Activated B cell treated with CpG ODN at 0.5 μM for 24 hours (primary cell): ENCODE results near the gene DNASE1L3. TPM values are rescaled to one million over a fixed set of nuclear protein-coding genes. Genes with fewer than 3 reads are reported as not detected.
"Not testable (repeated sequence)": the region's sequence is repeated elsewhere in the genome, so short reads cannot be mapped to it uniquely, and the experiment has no call there.

ENCODE experiments used
- ATAC-seq: fragments of 200-7000 bp; cut with Tn5 transposase; one replicate; pipeline ENCODE4 v1.10.0; 2021; ENCODE audit warnings: low read depth, mild to moderate bottlenecking, moderate library complexity
- CTCF ChIA-PET: fragments of 350-600 bp; sonication (Branson Sonifier 250); formaldehyde crosslinking; loops from one replicate; lab custom pipeline; 2021; ENCODE audit warnings: antibody characterized with exemption; lab: Charles Lee
- POLR2A ChIA-PET: fragments of 350-600 bp; sonication (Branson Sonifier 250); formaldehyde crosslinking; loops from one replicate; lab custom pipeline; 2021; ENCODE audit warnings: antibody characterized with exemption; lab: Charles Lee
- DNase-seq: peaks from one replicate; pipeline ENCODE4 v3.0.0; 2022
- H3K27ac Mint-ChIP-seq: one replicate; pipeline ENCODE4 v1.8.0; 2020; ENCODE audit warnings: mixed read lengths
- H3K27me3 Mint-ChIP-seq: one replicate; pipeline ENCODE4 v1.8.0; 2021; ENCODE audit warnings: mixed read lengths
- H3K36me3 Mint-ChIP-seq: one replicate; pipeline ENCODE4 v1.8.0; 2021; ENCODE audit warnings: low read depth, mixed read lengths
- H3K4me1 Mint-ChIP-seq: one replicate; pipeline ENCODE4 v1.8.0; 2021; ENCODE audit warnings: mixed read lengths
- H3K4me3 Mint-ChIP-seq: one replicate; pipeline ENCODE4 v1.8.0; 2020; ENCODE audit warnings: mild to moderate bottlenecking, mixed read lengths
- H3K9me3 Mint-ChIP-seq: one replicate; pipeline ENCODE4 v1.8.0; 2020; ENCODE audit warnings: mixed read lengths
- CTCF ChIP-seq: fragments of 200-600 bp; IDR thresholded peaks from one replicate; pipeline ENCODE4 v1.8.0; 2022; ENCODE audit warnings: antibody characterized with exemption, mild to moderate bottlenecking
- intact Hi-C: fragments of 100-400 bp; cut with micrococcal nuclease; formaldehyde crosslinking; loops from one replicate; pipeline ENCODE4 v1.15.1; 2024
- total RNA-seq: library from RNA; stranded (reverse); gene quantifications from 2 replicates; pipeline ENCODE4 v1.2.3, GENCODE V29; 2022

DNASE1L3 gene
- total RNA-seq, 1 donor from 2014 or later: 8.1 TPM

- POLR2A ChIA-PET: no interaction called here
- H3K27ac Mint-ChIP-seq: no peak overlapping the region
- H3K4me3 Mint-ChIP-seq: no peak overlapping the region
- H3K4me1 Mint-ChIP-seq: peaks cover 50% of the 10 kb centered on the region
- CTCF ChIA-PET: no interaction called here
- ATAC-seq (no peak), DNase-seq (no peak)
- H3K36me3 Mint-ChIP-seq: peaks cover 12% of the 10 kb centered on the region
- no peak for TF ChIP-seq CTCF
- H3K27me3 Mint-ChIP-seq: no peaks in the 10 kb centered on the region
- H3K9me3 Mint-ChIP-seq: no peaks in the 10 kb centered on the region
- intact Hi-C loops: no loop called here
Measured at GRCh38 chr3:58246148-58247047, 35.6 kb upstream of the DNASE1L3 start.

- intact Hi-C loops: no loop called here
- no peak overlapping the region for H3K27ac Mint-ChIP-seq
- H3K36me3 Mint-ChIP-seq: peaks cover 4% of the 10 kb centered on the region
- no peak overlapping the region for H3K4me3 Mint-ChIP-seq
- no peak for ATAC-seq
- TF ChIP-seq CTCF: no peak
- H3K9me3 Mint-ChIP-seq: no peaks in the 10 kb centered on the region
- DNase-seq: no peak
- no peaks in the 10 kb centered on the region for H3K27me3 Mint-ChIP-seq
- peaks cover 48% of the 10 kb centered on the region for H3K4me1 Mint-ChIP-seq
- ChIA-PET POLR2A (no interaction called here), CTCF (no interaction called here)
Measured at GRCh38 chr3:58243976-58244585, 33.3 kb upstream of the DNASE1L3 start.

GRCh38 chr3:58242860-58243259, 32.1 kb upstream of the DNASE1L3 start:
- ChIA-PET POLR2A (interaction anchor here (0.9 kb wide), 1 partner anchor 47 kb away, joined by 11 read pairs; no protein-coding TSS in a partner anchor), CTCF (interaction anchor here (0.7 to 1.3 kb wide), 2 partner anchors 25 to 63 kb away, joined by 3 to 5 read pairs; partner anchors contain the start of genes HTD2 and RPP14)
- H3K36me3 Mint-ChIP-seq, H3K4me3 Mint-ChIP-seq, intact Hi-C loops, ATAC-seq, H3K27me3 Mint-ChIP-seq, H3K9me3 Mint-ChIP-seq, H3K27ac Mint-ChIP-seq, DNase-seq: not testable (repeated sequence)
- peaks cover 46% of the 10 kb centered on the region for H3K4me1 Mint-ChIP-seq

GRCh38 chr3:58242340-58242739, 31.6 kb upstream of the DNASE1L3 start:
- CTCF ChIA-PET: interaction anchor here (0.7 to 1.3 kb wide), 2 partner anchors 24 to 64 kb away, joined by 3 to 5 read pairs; partner anchors contain the start of genes HTD2 and RPP14
- no peak for DNase-seq
- POLR2A ChIA-PET: interaction anchor here (0.9 kb wide), 1 partner anchor 46 kb away, joined by 11 read pairs; no protein-coding TSS in a partner anchor
- peaks cover 5% of the 10 kb centered on the region for H3K36me3 Mint-ChIP-seq
- no peaks in the 10 kb centered on the region for H3K9me3 Mint-ChIP-seq
- peaks cover 46% of the 10 kb centered on the region for H3K4me1 Mint-ChIP-seq
- intact Hi-C loops: no loop called here
- ATAC-seq: no peak
- no peak overlapping the region for H3K4me3 Mint-ChIP-seq
- TF ChIP-seq CTCF: no peak
- H3K27me3 Mint-ChIP-seq: no peaks in the 10 kb centered on the region
- no peak overlapping the region for H3K27ac Mint-ChIP-seq

- no peak for TF ChIP-seq CTCF
- intact Hi-C loops: no loop called here
- Mint-ChIP-seq H3K36me3 (peaks cover 5% of the 10 kb centered on the region), H3K27me3 (no peaks in the 10 kb centered on the region), H3K9me3 (no peaks in the 10 kb centered on the region), H3K27ac (no peak overlapping the region), H3K4me1 (peaks cover 50% of the 10 kb centered on the region), H3K4me3 (no peak overlapping the region)
- no peak for ATAC-seq
- ChIA-PET POLR2A (no interaction called here), CTCF (interaction anchor here (1.3 kb wide), 2 partner anchors 58 to 65 kb away, joined by 4 to 5 read pairs; partner anchors contain the start of genes HTD2 and RPP14)
- DNase-seq: no peak
Measured at GRCh38 chr3:58241306-58242044, 30.7 kb upstream of the DNASE1L3 start.
